Measurements from ENCODE around the gene GTSE1.
"Not testable (repeated sequence)": the region's sequence is repeated elsewhere in the genome, so short reads cannot be mapped to it uniquely, and the experiment has no call there.

Gene GTSE1

DNA sequence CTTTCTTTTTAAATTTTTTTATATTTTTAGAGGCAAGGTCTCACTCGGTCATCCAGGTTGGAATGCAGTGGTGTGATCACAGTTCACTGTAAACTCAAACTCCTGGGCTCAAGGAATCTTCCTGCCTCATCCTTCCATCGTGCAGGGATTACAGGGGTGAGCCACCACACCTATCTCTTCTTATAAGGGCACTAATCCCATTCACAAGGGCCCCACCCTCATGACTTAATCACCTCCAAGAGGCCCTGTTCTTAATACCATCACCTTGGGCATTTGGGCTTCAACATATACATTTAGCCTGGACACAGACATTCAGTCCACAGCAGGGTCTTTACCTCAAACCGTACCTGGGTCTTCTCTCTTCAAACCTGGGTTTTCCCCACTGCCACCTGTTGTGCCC, 4.5 kb upstream of the GTSE1 start:
- H3K36me3 Mint-ChIP-seq (ENCODE audit: insufficient read depth) = peaks cover 66% of the 10 kb centered on the region
- H3K4me1 Mint-ChIP-seq (ENCODE audit: low read depth in 2 of 2) = peaks cover 56 to 70% of the 10 kb centered on the region in 2 donors
- peak overlapping the region; percentile 84 to 88 for H3K27ac Mint-ChIP-seq
- ATAC-seq (replicated peaks) (no peak), DNase-seq (no peak)
- no peaks in the 10 kb centered on the region for H3K9me3 Mint-ChIP-seq
- H3K27me3 Mint-ChIP-seq = no peaks in the 10 kb centered on the region
- peak overlapping the region in 1 of 2 donors; percentile 62 for H3K4me3 Mint-ChIP-seq

DNA sequence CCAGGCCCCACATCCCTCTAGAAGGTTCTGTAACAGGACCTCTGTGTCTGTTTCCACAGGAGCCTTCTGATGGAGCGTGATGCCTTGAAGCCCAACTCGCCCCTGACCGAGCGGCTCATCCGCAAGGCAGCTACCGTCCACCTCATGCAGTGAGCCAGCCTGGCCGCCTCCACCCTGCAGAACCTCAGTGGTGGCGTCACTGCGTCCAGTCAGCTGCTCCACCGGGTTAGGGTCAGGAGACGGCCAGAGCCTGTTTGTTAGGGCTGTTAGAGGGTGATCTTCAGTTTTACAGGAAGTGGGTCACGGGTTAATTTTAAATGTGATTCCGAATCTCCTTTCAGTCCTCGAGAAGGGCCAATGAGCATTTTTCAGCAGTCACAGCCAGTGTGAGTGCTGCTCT, 3.9 kb upstream of the GTSE1 start:
- H3K27me3 Mint-ChIP-seq = no peaks in the 10 kb centered on the region
- peaks cover 52 to 70% of the 10 kb centered on the region in 2 donors for H3K4me1 Mint-ChIP-seq (ENCODE audit: low read depth in 2 of 2)
- H3K36me3 Mint-ChIP-seq (ENCODE audit: insufficient read depth) = peaks cover 61% of the 10 kb centered on the region
- DNase-seq (no peak), ATAC-seq (replicated peaks) (no peak)
- no peaks in the 10 kb centered on the region for H3K9me3 Mint-ChIP-seq
- H3K27ac Mint-ChIP-seq = peak overlapping the region; percentile 84 to 88
- H3K4me3 Mint-ChIP-seq = peak overlapping the region in 1 of 2 donors; percentile 62

DNA sequence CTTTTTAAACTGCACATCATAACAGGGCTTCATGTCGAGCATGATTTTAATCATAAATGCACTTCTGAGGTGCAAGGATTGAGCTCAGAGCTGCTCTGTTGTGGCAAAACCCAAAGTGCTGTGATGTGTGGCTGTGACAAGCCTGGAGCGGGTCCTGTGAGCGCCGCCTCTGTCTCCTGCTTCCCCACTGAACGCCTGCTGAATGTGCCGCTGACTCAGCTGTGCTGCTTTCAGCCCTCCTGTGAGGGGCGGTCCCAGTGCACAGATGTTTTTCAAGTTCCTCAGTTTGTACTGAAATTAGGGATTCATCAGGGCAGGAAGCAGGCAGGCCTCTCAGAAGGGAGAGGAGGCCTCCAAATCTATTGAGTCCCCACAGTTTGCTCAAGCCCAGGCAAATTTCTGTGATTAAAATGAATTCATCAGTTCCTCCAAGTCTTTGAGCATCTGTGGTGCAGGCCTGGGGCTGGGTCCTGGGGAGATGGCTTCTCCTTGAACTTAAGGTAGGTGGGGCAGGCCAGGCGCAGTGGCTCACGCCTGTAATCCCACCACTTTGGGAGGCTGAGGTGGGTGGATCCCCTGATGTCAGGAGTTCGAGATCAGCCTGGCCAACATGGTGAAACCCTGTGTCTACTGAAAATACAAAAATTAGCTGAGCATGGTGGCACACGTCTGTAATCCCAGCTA, 3.0 kb upstream of the GTSE1 start:
- Mint-ChIP-seq H3K27ac (peak overlapping the region; percentile 84 to 88), H3K9me3 (no peaks in the 10 kb centered on the region), H3K27me3 (no peaks in the 10 kb centered on the region), H3K4me3 (peak overlapping the region; percentile 51 to 62), H3K36me3 (ENCODE audit: insufficient read depth) (peaks cover 56% of the 10 kb centered on the region), H3K4me1 (ENCODE audit: low read depth in 2 of 2) (peaks cover 44 to 60% of the 10 kb centered on the region in 2 donors)
- no peak for ATAC-seq (replicated peaks)
- no peak for DNase-seq

DNA sequence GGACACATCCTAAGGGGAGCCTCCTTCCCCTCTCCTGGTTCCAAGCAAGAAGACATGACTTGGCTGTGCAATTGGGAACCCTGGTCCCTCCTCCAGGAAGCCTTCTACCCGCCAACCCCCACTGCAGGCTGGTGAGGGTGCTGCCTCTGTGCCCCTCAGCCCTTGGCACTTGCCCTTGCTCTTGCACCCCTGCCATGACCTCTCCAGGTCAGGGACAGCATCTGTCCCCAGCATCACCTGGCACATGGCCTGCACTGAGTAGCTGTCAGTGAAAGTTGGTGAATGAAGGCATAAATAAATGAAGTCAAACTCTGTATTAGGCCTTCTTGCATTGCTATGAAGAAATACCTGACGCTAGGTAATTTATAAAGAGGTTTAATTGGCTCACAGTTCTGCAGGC, 1.9 kb upstream of the GTSE1 start:
- H3K27ac Mint-ChIP-seq = peak overlapping the region in 1 of 2 donors; percentile 98
- no peak for DNase-seq
- H3K4me1 Mint-ChIP-seq (ENCODE audit: low read depth in 2 of 2) = peaks cover 37 to 50% of the 10 kb centered on the region in 2 donors
- H3K9me3 Mint-ChIP-seq = no peaks in the 10 kb centered on the region
- ATAC-seq (replicated peaks) = no peak
- no peaks in the 10 kb centered on the region for H3K27me3 Mint-ChIP-seq
- peak overlapping the region; percentile 95 for H3K4me3 Mint-ChIP-seq
- peaks cover 50% of the 10 kb centered on the region for H3K36me3 Mint-ChIP-seq (ENCODE audit: insufficient read depth)

DNA sequence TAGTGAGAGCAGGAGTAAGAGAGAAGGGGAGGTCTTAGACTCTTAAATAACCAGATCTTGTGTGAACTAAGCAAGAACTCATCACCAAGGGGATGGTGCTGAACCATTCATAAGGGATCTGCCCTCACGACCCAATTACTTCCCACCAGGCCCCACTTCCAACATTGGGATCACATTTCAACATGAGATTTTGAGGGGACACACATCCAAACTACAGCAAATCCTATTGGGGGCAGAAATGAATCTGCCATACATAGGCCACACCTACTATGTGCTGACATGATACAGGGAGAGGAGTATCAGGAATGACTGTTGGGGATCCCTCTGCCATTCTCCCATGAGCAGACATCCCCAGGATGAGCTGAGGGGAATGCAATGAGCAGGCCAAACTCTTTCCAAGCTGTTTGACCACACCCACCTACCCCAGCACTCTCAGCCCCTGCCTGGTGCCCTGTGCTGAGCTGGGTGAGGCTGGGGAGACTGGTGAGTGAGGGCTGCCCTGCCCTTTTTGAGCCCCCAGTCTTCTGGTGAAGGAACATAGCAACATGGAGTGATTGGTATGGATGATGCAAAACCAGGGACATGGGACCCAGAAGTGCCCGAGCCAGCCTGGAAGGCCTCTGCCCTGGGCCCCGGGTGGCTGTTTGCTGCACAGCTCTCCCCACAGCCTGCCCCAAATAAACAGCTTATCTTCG, 1.2 kb upstream of the GTSE1 start:
- peak overlapping the region; percentile 95 for H3K4me3 Mint-ChIP-seq
- peaks cover 33 to 43% of the 10 kb centered on the region in 2 donors for H3K4me1 Mint-ChIP-seq (ENCODE audit: low read depth in 2 of 2)
- peaks cover 43% of the 10 kb centered on the region for H3K36me3 Mint-ChIP-seq (ENCODE audit: insufficient read depth)
- ATAC-seq (replicated peaks) = no peak
- H3K27ac Mint-ChIP-seq = peak overlapping the region in 1 of 2 donors; percentile 98
- no peak for DNase-seq
- H3K27me3 Mint-ChIP-seq = no peaks in the 10 kb centered on the region
- H3K9me3 Mint-ChIP-seq = no peaks in the 10 kb centered on the region

DNA sequence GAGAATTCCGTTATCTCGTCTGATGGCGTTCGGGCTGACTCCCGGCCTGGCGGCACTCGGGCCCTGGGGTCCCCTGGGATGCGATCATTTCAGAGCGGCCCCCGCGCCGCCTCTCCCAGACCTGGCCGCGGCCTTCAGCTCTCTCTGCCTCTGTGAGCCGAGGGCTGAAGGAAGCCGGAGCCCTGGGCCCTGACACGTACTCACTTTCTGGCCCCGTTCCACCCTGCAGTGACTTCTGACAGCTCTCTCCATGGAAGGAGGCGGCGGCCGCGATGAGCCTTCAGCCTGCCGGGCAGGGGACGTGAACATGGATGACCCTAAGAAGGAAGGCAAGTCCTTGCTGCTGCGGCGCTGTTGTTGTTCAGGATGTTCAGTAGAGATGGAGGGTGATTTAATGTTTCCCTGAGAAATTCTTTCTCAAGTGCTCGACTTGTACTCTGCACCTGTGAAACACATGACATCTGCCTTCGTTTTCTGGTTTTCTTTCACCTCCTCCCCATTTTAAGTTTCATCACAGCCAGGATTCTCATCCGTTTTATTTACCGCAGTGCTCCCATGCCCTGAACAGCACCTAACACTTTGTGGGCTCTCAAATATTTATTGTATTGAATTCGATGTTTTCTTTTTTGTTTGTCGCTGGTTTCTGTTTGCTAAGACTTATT, 612 bp downstream of the GTSE1 start:
- peak overlapping the region; percentile 95 for H3K4me3 Mint-ChIP-seq
- H3K27ac Mint-ChIP-seq = peak overlapping the region; percentile 17 to 98
- peaks cover 26 to 35% of the 10 kb centered on the region in 2 donors for H3K4me1 Mint-ChIP-seq (ENCODE audit: low read depth in 2 of 2)
- H3K36me3 Mint-ChIP-seq (ENCODE audit: insufficient read depth) = peaks cover 30% of the 10 kb centered on the region
- H3K27me3 Mint-ChIP-seq = no peaks in the 10 kb centered on the region
- no peak for ATAC-seq (replicated peaks)
- H3K9me3 Mint-ChIP-seq = no peaks in the 10 kb centered on the region
- no peak for DNase-seq

DNA sequence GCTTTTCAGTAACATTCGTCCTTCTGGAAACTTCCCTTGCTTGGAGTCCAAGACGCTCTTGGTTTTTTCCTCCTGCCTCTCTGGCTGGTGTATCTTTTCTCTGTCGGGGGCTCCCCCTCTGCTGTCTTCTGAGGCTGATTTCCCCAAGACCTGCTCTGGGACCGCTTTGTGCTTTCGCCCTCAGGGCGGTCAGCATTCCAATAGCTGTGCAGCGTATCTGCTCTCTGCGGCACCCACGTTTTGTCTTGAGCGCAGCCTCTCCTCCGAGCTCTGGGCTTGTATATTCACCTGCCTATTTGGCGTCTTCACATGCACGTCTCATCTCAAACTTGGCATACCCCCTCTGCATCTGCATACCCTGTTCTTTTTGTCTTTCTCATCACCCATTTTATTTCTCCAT, 2.4 kb downstream of the GTSE1 start:
- DNase-seq (no peak), ATAC-seq (replicated peaks) (no peak)
- Mint-ChIP-seq H3K36me3 (ENCODE audit: insufficient read depth) (peaks cover 18% of the 10 kb centered on the region), H3K27ac (no peak overlapping the region), H3K4me1 (ENCODE audit: low read depth in 2 of 2) (peaks cover 17 to 25% of the 10 kb centered on the region in 2 donors), H3K4me3 (peak overlapping the region in 1 of 2 donors; percentile 9), H3K27me3 (no peaks in the 10 kb centered on the region), H3K9me3 (no peaks in the 10 kb centered on the region)

DNA sequence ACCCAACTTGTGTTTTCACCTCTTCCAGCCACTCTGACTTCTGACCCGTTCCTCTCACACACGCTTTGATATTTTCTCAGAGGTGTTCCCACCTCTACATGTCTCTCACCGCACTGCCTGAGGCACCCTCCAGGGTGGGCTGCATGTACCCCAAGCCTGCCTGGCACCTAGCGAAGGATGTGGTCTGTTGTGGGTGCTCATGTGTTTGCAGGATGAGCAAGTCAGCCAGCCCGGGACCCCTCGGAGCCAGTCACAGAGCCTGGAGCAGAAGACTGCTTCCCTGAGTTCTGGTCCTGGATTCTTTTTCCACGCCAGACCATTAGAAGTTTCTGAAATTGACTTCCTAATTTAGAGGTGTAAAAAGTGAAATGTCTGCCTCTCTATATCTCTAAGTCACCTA, 3.8 kb downstream of the GTSE1 start:
- Mint-ChIP-seq H3K36me3 (ENCODE audit: insufficient read depth) (peaks cover 18% of the 10 kb centered on the region), H3K9me3 (no peaks in the 10 kb centered on the region), H3K27ac (no peak overlapping the region), H3K4me3 (no peak overlapping the region), H3K4me1 (ENCODE audit: low read depth in 2 of 2) (peaks cover 10 to 18% of the 10 kb centered on the region in 2 donors), H3K27me3 (no peaks in the 10 kb centered on the region)
- ATAC-seq (replicated peaks) (no peak), DNase-seq (no peak)

DNA sequence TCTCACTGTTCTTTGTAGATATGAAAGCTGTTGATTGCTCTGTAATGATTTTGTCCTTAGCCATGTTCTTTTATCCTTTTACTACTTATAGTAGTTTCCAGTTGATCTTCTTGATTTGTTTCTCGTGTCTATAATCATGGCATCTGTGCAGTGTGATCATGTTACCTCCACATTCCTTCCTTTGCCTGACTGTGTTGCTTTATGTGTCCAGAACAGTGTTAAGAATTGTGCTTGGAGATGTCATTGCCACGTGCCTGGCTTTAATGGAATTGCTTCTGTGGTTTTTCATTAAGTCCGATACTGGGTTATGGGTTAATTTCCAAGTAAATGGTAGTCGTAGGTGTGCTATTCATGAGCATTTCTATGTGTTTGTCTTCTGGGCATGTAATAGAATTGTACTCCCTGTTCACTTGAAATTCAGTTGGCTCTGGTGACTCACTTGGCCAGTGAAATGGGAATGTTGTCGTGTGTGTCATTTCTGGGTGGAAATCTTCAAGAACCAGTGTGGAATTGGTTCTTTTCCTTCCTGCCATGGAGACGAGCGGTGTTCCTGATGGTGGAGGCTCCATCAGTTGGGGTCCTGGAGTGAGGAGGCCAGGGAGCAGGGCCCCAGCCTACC, 6.8 kb downstream of the GTSE1 start:
- H3K27ac Mint-ChIP-seq = no peak overlapping the region
- H3K4me1 Mint-ChIP-seq (ENCODE audit: low read depth in 2 of 2) = no peaks in the 10 kb centered on the region
- no peak overlapping the region for H3K4me3 Mint-ChIP-seq
- DNase-seq (no peak), ATAC-seq (replicated peaks) (no peak)
- peaks cover 5% of the 10 kb centered on the region for H3K36me3 Mint-ChIP-seq (ENCODE audit: insufficient read depth)
- H3K27me3 Mint-ChIP-seq = no peaks in the 10 kb centered on the region
- no peaks in the 10 kb centered on the region for H3K9me3 Mint-ChIP-seq

DNA sequence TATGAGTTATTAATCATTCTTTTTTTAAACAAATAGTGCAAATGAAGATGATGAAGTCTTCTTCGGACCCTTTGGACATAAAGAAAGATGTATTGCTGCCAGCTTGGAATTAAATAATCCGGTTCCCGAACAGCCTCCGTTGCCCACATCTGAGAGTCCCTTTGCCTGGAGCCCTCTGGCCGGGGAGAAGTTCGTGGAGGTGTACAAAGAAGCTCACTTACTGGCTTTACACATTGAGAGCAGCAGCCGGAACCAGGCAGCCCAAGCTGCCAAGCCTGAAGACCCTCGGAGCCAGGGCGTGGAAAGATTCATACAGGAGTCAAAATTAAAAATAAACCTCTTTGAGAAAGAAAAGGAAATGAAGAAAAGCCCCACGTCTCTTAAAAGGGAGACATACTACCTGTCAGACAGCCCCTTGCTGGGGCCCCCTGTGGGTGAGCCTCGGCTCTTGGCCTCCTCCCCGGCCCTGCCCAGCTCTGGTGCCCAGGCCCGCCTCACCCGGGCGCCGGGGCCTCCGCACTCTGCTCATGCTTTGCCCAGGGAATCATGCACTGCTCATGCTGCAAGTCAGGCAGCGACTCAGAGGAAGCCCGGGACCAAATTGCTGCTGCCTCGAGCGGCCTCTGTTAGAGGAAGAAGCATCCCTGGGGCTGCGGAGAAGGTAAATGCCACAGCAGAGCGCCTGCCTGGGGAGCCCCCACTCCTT, 11.8 kb downstream of the GTSE1 start:
- ATAC-seq (replicated peaks) (no peak), DNase-seq (no peak)
- Mint-ChIP-seq H3K4me3 (no peak overlapping the region), H3K4me1 (ENCODE audit: low read depth in 2 of 2) (peaks cover 0 to 2% of the 10 kb centered on the region in 2 donors), H3K9me3 (no peaks in the 10 kb centered on the region), H3K36me3 (ENCODE audit: insufficient read depth) (peaks cover 8% of the 10 kb centered on the region), H3K27me3 (no peaks in the 10 kb centered on the region), H3K27ac (peak overlapping the region in 1 of 2 donors; percentile 35)

DNA sequence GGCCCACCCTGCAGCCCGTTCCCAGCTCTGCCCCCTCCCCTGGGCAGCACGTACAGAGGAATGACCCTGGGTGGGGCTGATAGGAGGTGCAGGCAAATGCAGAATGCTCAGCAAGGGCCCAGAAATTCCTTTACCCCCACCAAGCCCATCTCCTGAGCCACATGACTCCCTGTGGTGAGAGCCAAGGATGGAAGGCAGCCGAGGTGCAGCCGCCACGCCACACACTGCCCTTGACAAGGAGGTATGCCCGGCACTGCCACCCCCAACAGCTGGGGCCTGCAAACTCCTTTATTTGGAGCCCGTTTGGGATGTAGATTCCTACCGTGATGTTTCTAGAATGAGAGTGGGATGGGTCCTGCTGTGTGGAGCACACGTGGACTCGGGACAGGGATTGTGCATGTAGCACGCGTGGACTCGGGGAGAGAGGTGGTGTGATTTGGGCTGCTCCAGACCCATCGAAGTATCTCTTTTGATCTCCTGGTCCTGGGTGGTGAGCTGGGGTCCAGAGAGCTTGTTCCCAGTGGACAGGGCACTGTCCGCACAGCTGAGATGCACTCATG, 12.9 kb downstream of the GTSE1 start:
- Mint-ChIP-seq H3K9me3 (no peaks in the 10 kb centered on the region), H3K4me3 (no peak overlapping the region), H3K4me1 (ENCODE audit: low read depth in 2 of 2) (peaks cover 0 to 2% of the 10 kb centered on the region in 2 donors), H3K27ac (peak overlapping the region; percentile 39 to 55), H3K36me3 (ENCODE audit: insufficient read depth) (peaks cover 5% of the 10 kb centered on the region), H3K27me3 (no peaks in the 10 kb centered on the region)
- ATAC-seq (replicated peaks) (no peak), DNase-seq (no peak)

DNA sequence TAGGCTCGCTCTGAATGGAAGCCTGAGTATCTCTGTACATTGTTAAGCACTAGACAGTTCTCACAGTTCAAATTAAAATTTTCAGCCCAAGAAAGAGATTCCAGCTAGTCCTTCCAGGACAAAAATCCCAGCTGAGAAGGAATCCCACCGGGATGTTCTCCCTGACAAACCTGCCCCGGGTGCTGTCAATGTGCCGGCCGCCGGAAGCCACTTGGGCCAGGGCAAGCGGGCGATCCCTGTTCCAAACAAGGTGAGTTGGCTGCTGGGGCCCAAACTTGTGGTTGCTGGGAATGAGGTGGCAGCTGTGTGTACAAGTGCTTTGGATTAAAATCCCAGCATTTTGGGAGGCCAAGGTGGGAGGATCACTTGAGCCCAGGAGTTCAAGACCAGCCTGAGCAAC, 15.4 kb downstream of the GTSE1 start:
- no peak for ATAC-seq (replicated peaks)
- H3K27me3 Mint-ChIP-seq = no peaks in the 10 kb centered on the region
- DNase-seq = no peak
- H3K27ac Mint-ChIP-seq = no peak overlapping the region
- no peak overlapping the region for H3K4me3 Mint-ChIP-seq
- H3K4me1 Mint-ChIP-seq (ENCODE audit: low read depth in 2 of 2) = peaks cover 0 to 2% of the 10 kb centered on the region in 2 donors
- no peaks in the 10 kb centered on the region for H3K9me3 Mint-ChIP-seq
- peaks cover 5% of the 10 kb centered on the region for H3K36me3 Mint-ChIP-seq (ENCODE audit: insufficient read depth)

DNA sequence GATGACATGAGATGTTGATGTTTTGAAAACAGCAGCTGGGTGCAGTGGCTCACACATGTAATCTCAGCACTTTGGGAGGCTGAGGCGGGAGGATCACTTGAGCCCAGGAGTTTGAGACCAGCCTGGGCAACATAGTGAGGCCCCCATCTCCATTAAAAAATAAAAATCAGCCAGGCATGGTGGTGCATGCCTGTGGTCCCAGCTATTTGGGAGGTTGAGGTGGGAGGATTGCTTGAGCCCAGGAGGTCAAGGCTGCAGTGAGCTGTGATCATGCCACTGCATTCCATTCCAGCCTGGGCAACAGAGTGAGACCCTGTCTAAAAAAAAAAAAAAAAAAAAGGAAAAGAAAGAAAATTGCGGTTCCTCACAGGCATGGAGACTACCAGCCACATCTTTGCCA, 16.2 kb downstream of the GTSE1 start:
- H3K4me3 Mint-ChIP-seq; H3K36me3 Mint-ChIP-seq (ENCODE audit: insufficient read depth); DNase-seq; H3K27ac Mint-ChIP-seq; ATAC-seq (replicated peaks); H3K27me3 Mint-ChIP-seq; H3K9me3 Mint-ChIP-seq; H3K4me1 Mint-ChIP-seq (ENCODE audit: low read depth in 2 of 2): not testable (repeated sequence)

All from effector memory CD8-positive, alpha-beta T cell (primary cell).